ENCODE results near the gene MYPN.

MYPN gene

GRCh38 chr10:68135922-68136792 lies 26.9 kb downstream of the MYPN start:
- peak overlapping the region; percentile 17 for H3K4me3 ChIP-seq (ENCODE audit: control insufficient read depth, low read depth, low read length)
- TF ChIP-seq, protein P1, sequence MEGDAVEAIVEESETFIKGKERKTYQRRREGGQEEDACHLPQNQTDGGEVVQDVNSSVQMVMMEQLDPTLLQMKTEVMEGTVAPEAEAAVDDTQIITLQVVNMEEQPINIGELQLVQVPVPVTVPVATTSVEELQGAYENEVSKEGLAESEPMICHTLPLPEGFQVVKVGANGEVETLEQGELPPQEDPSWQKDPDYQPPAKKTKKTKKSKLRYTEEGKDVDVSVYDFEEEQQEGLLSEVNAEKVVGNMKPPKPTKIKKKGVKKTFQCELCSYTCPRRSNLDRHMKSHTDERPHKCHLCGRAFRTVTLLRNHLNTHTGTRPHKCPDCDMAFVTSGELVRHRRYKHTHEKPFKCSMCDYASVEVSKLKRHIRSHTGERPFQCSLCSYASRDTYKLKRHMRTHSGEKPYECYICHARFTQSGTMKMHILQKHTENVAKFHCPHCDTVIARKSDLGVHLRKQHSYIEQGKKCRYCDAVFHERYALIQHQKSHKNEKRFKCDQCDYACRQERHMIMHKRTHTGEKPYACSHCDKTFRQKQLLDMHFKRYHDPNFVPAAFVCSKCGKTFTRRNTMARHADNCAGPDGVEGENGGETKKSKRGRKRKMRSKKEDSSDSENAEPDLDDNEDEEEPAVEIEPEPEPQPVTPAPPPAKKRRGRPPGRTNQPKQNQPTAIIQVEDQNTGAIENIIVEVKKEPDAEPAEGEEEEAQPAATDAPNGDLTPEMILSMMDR (conservative IDR thresholded peaks at IDR 0.05; ENCODE audit: control insufficient read depth, insufficient read depth, low read depth, low read length) = no peak
- peak; percentile 96 for DNase-seq (ENCODE audit: low read depth)

DNA sequence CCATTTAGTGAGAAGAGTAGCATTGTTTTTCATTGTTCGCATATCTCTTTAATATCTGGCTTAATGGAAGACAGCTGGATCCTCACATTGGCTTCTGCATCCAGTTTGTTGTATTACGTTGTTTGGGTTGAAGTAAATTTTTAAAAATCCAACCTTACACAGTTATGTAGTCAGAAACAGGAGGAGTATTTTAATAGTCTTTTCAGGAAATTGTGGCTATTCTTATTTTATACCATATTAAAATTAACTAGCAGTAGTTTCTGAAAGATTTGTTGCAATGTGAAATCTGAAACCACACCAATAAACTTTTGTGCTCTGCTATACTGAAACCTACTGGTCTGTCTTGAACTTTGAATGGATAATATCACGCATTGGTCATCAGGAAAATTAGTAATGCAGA lies 27.9 kb downstream of the MYPN start:
- peak; percentile 69 for DNase-seq (ENCODE audit: low read depth)
- TF ChIP-seq, protein P1 (conservative IDR thresholded peaks at IDR 0.05; ENCODE audit: control insufficient read depth, insufficient read depth, low read depth, low read length) = no peak
- no peak overlapping the region for H3K4me3 ChIP-seq (ENCODE audit: control insufficient read depth, low read depth, low read length)

DNA sequence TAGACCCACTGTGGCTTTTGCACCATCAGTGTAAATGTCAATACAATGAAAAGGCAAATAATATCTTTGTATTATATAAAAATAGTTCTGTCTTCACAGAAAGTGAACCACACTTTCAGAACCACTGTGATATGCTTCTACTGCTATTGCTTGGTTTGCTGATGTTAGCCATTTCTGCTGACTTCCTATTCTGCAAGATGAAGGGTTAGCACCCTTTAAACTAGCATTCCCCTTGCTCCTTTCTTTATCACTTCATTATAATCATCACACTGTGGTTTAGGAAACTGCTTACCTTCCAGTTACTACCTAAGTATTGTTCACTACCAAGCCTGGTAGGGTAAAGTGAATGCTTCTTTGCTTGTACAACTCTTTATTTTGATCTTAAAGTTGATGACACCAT lies 29.2 kb downstream of the MYPN start:
- no peak for DNase-seq (ENCODE audit: low read depth)
- TF ChIP-seq, protein P1 (conservative IDR thresholded peaks at IDR 0.05; ENCODE audit: control insufficient read depth, insufficient read depth, low read depth, low read length) = no peak
- no peak overlapping the region for H3K4me3 ChIP-seq (ENCODE audit: control insufficient read depth, low read depth, low read length)

GRCh38 chr10:68139448-68140272 lies 30.4 kb downstream of the MYPN start:
- H3K4me3 ChIP-seq (ENCODE audit: control insufficient read depth, low read depth, low read length) = no peak overlapping the region
- TF ChIP-seq, protein P1 (conservative IDR thresholded peaks at IDR 0.05; ENCODE audit: control insufficient read depth, insufficient read depth, low read depth, low read length) = no peak
- DNase-seq (ENCODE audit: low read depth) = peak; percentile 49

DNA sequence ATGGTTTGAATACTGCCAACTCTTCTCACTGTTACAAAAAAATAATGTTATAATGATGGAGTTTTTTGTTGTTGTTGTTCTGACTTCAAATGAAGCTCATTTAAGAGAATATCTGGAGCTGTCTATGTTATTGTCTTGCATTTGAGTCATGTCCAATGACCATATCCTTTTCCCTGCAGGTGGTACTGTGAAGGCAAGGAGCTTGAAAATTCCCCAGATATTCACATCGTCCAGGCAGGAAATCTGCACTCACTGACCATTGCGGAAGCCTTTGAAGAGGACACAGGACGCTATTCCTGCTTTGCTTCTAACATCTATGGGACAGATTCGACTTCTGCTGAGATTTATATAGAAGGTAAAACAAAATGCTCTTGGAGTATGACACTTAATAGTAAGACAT lies 33.5 kb downstream of the MYPN start:
- DNase-seq (ENCODE audit: low read depth) = no peak
- H3K4me3 ChIP-seq (ENCODE audit: control insufficient read depth, low read depth, low read length) = no peak overlapping the region
- TF ChIP-seq, protein P1 (conservative IDR thresholded peaks at IDR 0.05; ENCODE audit: control insufficient read depth, insufficient read depth, low read depth, low read length) = no peak

DNA sequence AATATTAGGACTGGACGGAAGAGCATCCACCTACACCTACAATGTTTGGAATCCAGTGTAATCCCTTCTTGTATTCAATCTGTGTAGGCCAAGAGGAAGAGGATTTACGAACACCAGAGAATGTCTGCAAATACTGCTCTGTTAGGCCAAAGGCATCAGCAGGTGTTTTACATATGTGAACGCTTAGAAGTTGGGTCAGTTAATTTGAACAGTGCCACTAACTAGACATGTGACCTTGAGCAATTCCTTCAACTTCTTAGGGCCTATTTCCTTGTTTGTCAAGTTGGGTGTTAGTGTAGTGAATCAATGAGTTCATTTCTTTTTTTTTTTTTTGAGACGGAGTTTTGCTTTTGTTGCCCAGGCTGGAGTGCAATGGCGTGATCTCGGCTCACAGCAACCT lies 35.4 kb downstream of the MYPN start:
- no peak for DNase-seq (ENCODE audit: low read depth)
- TF ChIP-seq, protein P1 (conservative IDR thresholded peaks at IDR 0.05; ENCODE audit: control insufficient read depth, insufficient read depth, low read depth, low read length) = no peak
- H3K4me3 ChIP-seq (ENCODE audit: control insufficient read depth, low read depth, low read length) = no peak overlapping the region
